GM06990 (cell line): ENCODE data around the gene LRRC26.
A peak's percentile ranks its signal among the peaks of the same experiment; 100 is the strongest.

Experiments used
- DNase-seq: peaks from one replicate; pipeline ENCODE4 v3.0.0-alpha.2; 2011; ENCODE audit not compliant: insufficient read length; ENCODE audit errors: extremely low read depth
- H3K27me3 ChIP-seq: replicated peaks from 2 replicates; pipeline ENCODE4 v1.6.0; 2011; ENCODE audit warnings: low read length; ENCODE audit not compliant: control insufficient read depth, insufficient read depth
- H3K36me3 ChIP-seq: 2 replicates; pipeline ENCODE4 v1.5.1; 2011; ENCODE audit warnings: low read length; ENCODE audit not compliant: control insufficient read depth, insufficient read depth
- H3K4me3 ChIP-seq: replicated peaks from 2 replicates; pipeline ENCODE4 v1.5.1; 2011; ENCODE audit warnings: low read depth, mild to moderate bottlenecking, control low read depth, low read length
- TF ChIP-seq, protein P1 (sequence below): IDR thresholded peaks from 2 replicates; pipeline ENCODE4 v1.5.1; 2011; ENCODE audit warnings: low read length, control low read depth, mild to moderate bottlenecking, inconsistent platforms; ENCODE audit not compliant: insufficient read depth, poor library complexity, severe bottlenecking

LRRC26 gene, protein sequence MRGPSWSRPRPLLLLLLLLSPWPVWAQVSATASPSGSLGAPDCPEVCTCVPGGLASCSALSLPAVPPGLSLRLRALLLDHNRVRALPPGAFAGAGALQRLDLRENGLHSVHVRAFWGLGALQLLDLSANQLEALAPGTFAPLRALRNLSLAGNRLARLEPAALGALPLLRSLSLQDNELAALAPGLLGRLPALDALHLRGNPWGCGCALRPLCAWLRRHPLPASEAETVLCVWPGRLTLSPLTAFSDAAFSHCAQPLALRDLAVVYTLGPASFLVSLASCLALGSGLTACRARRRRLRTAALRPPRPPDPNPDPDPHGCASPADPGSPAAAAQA

DNA sequence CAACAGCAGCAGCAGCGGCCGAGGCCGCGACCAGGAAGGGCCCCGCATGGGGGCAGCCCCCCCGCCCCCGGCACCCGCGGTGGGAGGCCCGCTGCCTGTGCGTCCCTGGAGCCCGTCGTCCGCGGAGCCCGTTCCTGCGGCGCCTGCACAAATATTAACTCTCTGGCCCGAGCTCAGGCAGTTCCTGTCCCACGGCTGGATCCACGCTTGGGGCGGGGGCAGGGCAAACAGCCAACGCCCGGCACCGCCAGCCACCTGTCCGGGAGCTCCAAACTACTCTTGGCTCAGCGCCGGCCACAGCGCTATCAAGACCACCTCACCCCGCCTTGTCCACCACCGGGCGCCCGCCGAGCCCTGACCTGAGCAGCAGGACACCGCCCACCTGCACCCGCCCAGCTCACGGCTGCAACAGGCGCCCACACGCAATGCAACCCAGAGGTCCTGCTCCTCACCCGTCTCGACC, at the start of gene LRRC26:
Gene LRRC26 (minus strand): TSS at position 156 of the 463 bp plus-strand sequence. CDS start 108 bp downstream, at position 48.
- H3K27me3 ChIP-seq, result no peaks in the 10 kb centered on the region; the same call in 1 of the 2 replicates
- TF ChIP-seq, protein P1, sequence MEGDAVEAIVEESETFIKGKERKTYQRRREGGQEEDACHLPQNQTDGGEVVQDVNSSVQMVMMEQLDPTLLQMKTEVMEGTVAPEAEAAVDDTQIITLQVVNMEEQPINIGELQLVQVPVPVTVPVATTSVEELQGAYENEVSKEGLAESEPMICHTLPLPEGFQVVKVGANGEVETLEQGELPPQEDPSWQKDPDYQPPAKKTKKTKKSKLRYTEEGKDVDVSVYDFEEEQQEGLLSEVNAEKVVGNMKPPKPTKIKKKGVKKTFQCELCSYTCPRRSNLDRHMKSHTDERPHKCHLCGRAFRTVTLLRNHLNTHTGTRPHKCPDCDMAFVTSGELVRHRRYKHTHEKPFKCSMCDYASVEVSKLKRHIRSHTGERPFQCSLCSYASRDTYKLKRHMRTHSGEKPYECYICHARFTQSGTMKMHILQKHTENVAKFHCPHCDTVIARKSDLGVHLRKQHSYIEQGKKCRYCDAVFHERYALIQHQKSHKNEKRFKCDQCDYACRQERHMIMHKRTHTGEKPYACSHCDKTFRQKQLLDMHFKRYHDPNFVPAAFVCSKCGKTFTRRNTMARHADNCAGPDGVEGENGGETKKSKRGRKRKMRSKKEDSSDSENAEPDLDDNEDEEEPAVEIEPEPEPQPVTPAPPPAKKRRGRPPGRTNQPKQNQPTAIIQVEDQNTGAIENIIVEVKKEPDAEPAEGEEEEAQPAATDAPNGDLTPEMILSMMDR, result no peak
- DNase-seq, result no peak
- H3K36me3 ChIP-seq, result no peaks in the 10 kb centered on the region
- peak within 1 kb of the TSS; percentile 58 for H3K4me3 ChIP-seq

DNA sequence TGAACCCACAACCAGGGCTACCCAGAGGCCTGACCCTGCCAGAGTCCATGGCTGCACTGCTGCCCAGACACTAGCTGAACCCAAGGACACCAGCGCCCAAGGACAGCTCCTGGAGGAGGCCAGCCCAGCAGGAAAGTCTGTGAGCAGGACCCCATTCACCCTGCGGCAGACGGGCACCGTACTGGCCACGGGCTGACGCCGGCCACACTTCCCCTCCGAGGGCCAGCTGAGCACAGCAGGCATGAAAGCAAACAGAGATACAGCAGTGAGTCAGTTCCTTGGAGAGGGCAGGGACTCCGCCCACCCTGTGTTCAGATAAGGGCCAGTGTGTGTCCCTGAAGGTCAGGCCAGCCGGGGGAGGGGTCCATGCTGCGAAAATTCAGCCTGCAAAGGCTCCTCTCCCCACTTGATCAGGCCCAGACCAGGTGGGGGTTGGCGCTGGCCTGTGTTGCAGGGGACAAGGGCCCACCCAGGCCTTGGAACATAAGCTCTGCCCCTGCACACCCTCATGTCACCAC, 49.0 kb upstream of the LRRC26 start:
- TF ChIP-seq, protein P1, result no peak
- H3K36me3 ChIP-seq, result peaks cover 10% of the 10 kb centered on the region
- H3K27me3 ChIP-seq, result no peaks in the 10 kb centered on the region
- H3K4me3 ChIP-seq, result no peak overlapping the region
- no peak for DNase-seq

DNA sequence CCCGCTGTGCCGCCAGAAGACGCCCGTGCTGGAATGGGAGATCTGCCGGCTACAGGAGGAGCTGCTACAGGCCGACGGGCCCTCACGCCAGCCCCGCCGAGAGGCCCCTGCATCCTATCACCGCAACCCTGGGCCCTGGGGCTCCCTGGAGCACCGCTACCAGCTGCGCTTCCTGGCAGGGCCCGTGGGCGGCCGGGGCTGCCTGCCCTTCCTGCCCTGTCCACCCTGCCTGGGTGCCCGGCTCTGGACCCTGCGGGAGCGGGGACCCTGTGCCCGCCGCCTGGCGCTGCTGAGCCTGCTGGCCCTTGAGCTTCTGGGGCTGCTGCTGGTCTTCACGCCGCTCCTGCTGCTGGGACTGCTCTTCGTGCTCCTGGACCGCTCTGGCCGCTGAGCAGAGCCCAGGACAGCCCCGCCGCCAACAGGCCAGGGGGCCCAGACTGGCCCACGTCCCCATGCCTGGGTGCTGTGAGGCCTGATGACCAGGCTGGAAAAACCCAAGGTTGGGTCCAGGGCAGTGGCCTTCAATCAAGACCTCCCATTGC, 48.4 kb upstream of the LRRC26 start:
- H3K27me3 ChIP-seq, result no peaks in the 10 kb centered on the region
- TF ChIP-seq, protein P1, result no peak
- H3K4me3 ChIP-seq, result no peak overlapping the region
- H3K36me3 ChIP-seq, result peaks cover 10% of the 10 kb centered on the region
- no peak for DNase-seq

DNA sequence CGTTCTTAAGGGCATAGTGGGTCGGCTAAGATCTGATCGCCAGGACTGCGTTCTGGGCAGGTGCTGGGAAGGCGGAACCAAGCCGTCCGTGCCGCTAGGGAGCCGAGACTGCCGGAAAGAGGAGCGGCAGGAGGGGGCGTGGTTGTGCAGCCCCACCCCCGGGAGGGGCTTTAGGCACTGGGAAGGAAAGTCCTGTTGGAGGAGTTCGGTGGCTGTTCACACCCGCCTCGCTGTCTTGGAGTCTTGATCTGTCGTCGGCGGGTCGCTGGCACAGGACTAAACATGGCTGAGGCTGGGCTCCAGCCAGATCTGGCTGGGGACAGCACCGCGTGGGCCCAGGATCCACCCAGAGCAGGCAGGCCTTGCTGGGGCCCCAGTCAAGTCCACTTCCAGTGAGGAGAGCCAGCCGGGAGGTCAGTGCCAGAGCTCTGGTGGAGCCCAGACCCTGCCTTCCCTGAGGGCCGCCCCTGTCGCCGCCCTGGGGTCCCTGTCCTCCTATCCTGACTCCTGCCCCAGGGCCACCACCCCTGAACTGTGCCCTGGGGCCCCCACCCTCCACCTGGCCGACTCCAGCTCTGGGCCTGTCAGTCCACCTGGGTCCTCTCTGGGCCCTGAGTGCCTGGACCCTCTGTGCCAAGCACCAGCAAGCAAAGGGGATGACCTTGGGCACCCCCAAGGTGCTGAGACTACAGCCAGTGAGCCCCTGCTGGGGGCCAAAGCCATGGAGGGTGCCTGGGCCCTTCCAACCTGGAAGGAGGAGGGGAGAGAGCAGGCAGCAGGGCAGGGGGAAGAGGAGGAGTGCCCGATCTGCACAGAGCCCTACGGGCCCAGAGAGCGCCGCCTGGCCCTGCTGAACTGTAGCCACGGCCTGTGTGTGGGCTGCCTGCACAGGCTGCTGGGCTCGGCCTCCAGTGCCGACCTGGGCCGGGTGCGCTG, 47.7 kb upstream of the LRRC26 start:
- TF ChIP-seq, protein P1, result no peak
- Histone ChIP-seq H3K36me3 (peaks cover 10% of the 10 kb centered on the region), H3K27me3 (no peaks in the 10 kb centered on the region), H3K4me3 (no peak overlapping the region)
- DNase-seq, result no peak

DNA sequence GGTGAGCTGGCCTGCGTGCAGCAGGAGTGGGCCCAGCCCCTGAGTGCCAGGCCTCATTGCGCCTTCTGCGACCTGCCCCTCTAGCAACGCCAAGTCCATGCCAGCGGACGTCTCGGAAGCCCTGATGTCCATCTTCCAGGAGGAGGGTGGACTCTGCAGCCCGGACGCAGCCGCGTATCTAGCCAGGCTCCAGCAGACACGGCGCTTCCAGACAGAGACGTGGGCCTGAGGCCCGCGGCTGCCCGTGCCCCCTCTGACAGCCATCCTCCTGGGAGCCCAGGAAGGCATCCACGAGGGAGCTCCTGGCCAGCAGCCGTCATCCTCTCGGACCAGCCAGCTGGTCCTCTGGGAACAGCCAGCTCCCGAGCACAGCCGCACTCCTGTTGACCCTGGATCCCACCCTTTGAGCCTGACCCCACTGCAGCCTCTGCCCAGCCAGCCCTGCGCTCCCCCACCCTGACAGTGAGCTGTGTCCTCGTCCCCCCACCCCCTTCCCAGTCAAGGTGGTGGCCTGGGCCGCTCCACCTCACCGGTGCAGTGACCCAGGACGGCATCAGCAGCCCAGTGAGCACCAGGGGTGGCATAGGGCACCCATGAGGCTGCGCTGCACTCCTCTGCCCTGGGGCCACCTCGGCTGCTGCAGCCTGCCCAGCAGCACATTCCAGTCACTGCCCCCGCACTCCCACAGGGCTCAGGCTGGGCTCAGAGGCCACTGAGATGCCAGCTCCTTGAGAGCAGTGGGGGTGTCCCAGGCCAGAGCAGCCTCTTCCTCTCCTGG, 46.5 kb upstream of the LRRC26 start:
- peaks cover 10% of the 10 kb centered on the region for H3K36me3 ChIP-seq
- H3K4me3 ChIP-seq, result no peak overlapping the region
- DNase-seq, result no peak
- TF ChIP-seq, protein P1, result no peak
- no peaks in the 10 kb centered on the region for H3K27me3 ChIP-seq
